ENCODE results near the gene HLA-A.

The HLA-A gene

GRCh38 chr6:29935273-29935955 lies 6.9 kb upstream of the HLA-A start:
- DNase-seq = no peak

GRCh38 chr6:29938746-29939508 lies 3.4 kb upstream of the HLA-A start:
- no peak for DNase-seq

GRCh38 chr6:29941016-29941415 lies 1.3 kb upstream of the HLA-A start:
- no peak for DNase-seq

- DNase-seq = no peak
Observed at GRCh38 chr6:29941471-29941870, 861 bp upstream of the HLA-A start.

GRCh38 chr6:29941916-29942274 lies 437 bp upstream of the HLA-A start:
- no peak for DNase-seq

- DNase-seq = no peak
Observed at GRCh38 chr6:29943053-29943966, 978 bp downstream of the HLA-A start.

GRCh38 chr6:29945281-29945820 lies 3.0 kb downstream of the HLA-A start:
- no peak for DNase-seq

- no peak for DNase-seq
Observed at GRCh38 chr6:29946223-29947076, 4.1 kb downstream of the HLA-A start.

- no peak for DNase-seq
Observed at GRCh38 chr6:29947077-29947980, 5.0 kb downstream of the HLA-A start.

GRCh38 chr6:29948277-29948676 lies 5.9 kb downstream of the HLA-A start:
- DNase-seq = no peak

GRCh38 chr6:29949934-29950333 lies 7.6 kb downstream of the HLA-A start:
- DNase-seq = no peak

- DNase-seq = no peak
Observed at GRCh38 chr6:29951882-29952281, 9.6 kb downstream of the HLA-A start.

GRCh38 chr6:29953001-29953441 lies 10.7 kb downstream of the HLA-A start:
- DNase-seq = no peak

- DNase-seq = no peak
Observed at GRCh38 chr6:29953686-29954085, 11.4 kb downstream of the HLA-A start.

GRCh38 chr6:29954272-29954671 lies 11.9 kb downstream of the HLA-A start:
- DNase-seq = no peak

GRCh38 chr6:29955783-29956182 lies 13.5 kb downstream of the HLA-A start:
- no peak for DNase-seq

- no peak for DNase-seq
Observed at GRCh38 chr6:29956518-29956917, 14.2 kb downstream of the HLA-A start.

GRCh38 chr6:29958046-29958445 lies 15.7 kb downstream of the HLA-A start:
- no peak for DNase-seq

- DNase-seq = no peak
Observed at GRCh38 chr6:29958921-29959320, 16.6 kb downstream of the HLA-A start.

- DNase-seq = no peak
Observed at GRCh38 chr6:29959467-29959866, 17.1 kb downstream of the HLA-A start.

GRCh38 chr6:29961966-29962365 lies 19.6 kb downstream of the HLA-A start:
- DNase-seq = no peak
